HepG2 (cell line): ENCODE results near the gene TEX19. TPM values are rescaled to one million over a fixed set of nuclear protein-coding genes. Genes with fewer than 3 reads are reported as not detected.

Experiments
- BORCS8-MEF2B ChIP-seq: sonication (generic); formaldehyde crosslinking; IDR thresholded peaks from 2 replicates; pipeline ENCODE4 v1.8.0; 2022; ENCODE audit warnings: mild to moderate bottlenecking, missing genetic modification reagents
- CBFB ChIP-seq: sonication (generic); formaldehyde crosslinking; IDR thresholded peaks from 2 replicates; pipeline ENCODE4 v1.4.0; 2020; ENCODE audit warnings: missing genetic modification reagents
- CENPBD1 ChIP-seq: sonication (generic); formaldehyde crosslinking; IDR thresholded peaks from 2 replicates; pipeline ENCODE4 v1.8.0; 2022; ENCODE audit warnings: missing genetic modification reagents, low read depth, mild to moderate bottlenecking, borderline replicate concordance
- ELK4 ChIP-seq: sonication (generic); formaldehyde crosslinking; IDR thresholded peaks from 2 replicates; pipeline ENCODE4 v1.9.0; 2021; ENCODE audit warnings: missing genetic modification reagents, borderline replicate concordance
- GPN1 ChIP-seq: sonication (generic); formaldehyde crosslinking; IDR thresholded peaks from 2 replicates; pipeline ENCODE4 v1.5.1; 2020; ENCODE audit warnings: missing genetic modification reagents, borderline replicate concordance
- IKZF5 ChIP-seq: IDR thresholded peaks from 2 replicates; pipeline ENCODE4 v1.6.1; 2018; ENCODE audit warnings: missing genetic modification reagents, mild to moderate bottlenecking, missing compliant biosample characterization
- KDM2A ChIP-seq: sonication (generic); formaldehyde crosslinking; IDR thresholded peaks from 2 replicates; pipeline ENCODE4 v1.4.0; 2020; ENCODE audit warnings: low read depth, missing genetic modification reagents, borderline replicate concordance
- KLF11 ChIP-seq: IDR thresholded peaks from 2 replicates; pipeline ENCODE4 v1.6.1; 2016; ENCODE audit warnings: missing compliant biosample characterization
- KLF6 ChIP-seq: IDR thresholded peaks from 2 replicates; pipeline ENCODE4 v1.8.0; 2016; ENCODE audit warnings: missing biosample characterization, missing genetic modification reagents
- LBX2 ChIP-seq: sonication (generic); formaldehyde crosslinking; IDR thresholded peaks from 2 replicates; pipeline ENCODE4 v1.5.0; 2020; ENCODE audit warnings: missing genetic modification reagents, mild to moderate bottlenecking, borderline replicate concordance
- MAF1 ChIP-seq: sonication (generic); formaldehyde crosslinking; IDR thresholded peaks from 2 replicates; pipeline ENCODE4 v1.5.0; 2020; ENCODE audit warnings: missing genetic modification reagents, borderline replicate concordance
- MBD4 ChIP-seq: IDR thresholded peaks from 2 replicates; pipeline ENCODE4 v1.6.1; 2012; ENCODE audit warnings: low read length, inconsistent platforms, borderline replicate concordance
- MBNL3 ChIP-seq: fragments of 250-450 bp; sonication (Bioruptor Pico); conservative IDR thresholded peaks from 2 replicates; pipeline ENCODE4 v1.8.0; 2022; ENCODE audit warnings: mild to moderate bottlenecking, inconsistent platforms
- NFE2L1 ChIP-seq: sonication (generic); formaldehyde crosslinking; IDR thresholded peaks from 2 replicates; pipeline ENCODE4 v1.4.0; 2020; ENCODE audit warnings: missing genetic modification reagents, mild to moderate bottlenecking, borderline replicate concordance
- NFKBIZ ChIP-seq: IDR thresholded peaks from 2 replicates; pipeline ENCODE4 v1.6.1; 2018; ENCODE audit warnings: missing genetic modification reagents, missing compliant biosample characterization
- ZBTB26 ChIP-seq: IDR thresholded peaks from 2 replicates; pipeline ENCODE4 v1.6.1; 2016; ENCODE audit warnings: missing compliant biosample characterization, missing genetic modification reagents, borderline replicate concordance
- ZFP1 ChIP-seq: IDR thresholded peaks from 2 replicates; pipeline ENCODE4 v1.6.1; 2016
- ZMYM3 ChIP-seq: sonication (generic); formaldehyde crosslinking; IDR thresholded peaks from 2 replicates; pipeline ENCODE4 v1.5.1; 2020; ENCODE audit warnings: mild to moderate bottlenecking, missing genetic modification reagents
- ZNF275 ChIP-seq: sonication (generic); formaldehyde crosslinking; IDR thresholded peaks from 2 replicates; pipeline ENCODE4 v1.8.0; 2022; ENCODE audit warnings: missing genetic modification reagents, mild to moderate bottlenecking, inconsistent platforms, borderline replicate concordance
- ZNF333 ChIP-seq: sonication (generic); formaldehyde crosslinking; IDR thresholded peaks from 2 replicates; pipeline ENCODE4 v1.4.0; 2020; ENCODE audit warnings: mild to moderate bottlenecking, missing genetic modification reagents, borderline replicate concordance
- ZNF740 ChIP-seq: sonication (generic); formaldehyde crosslinking; IDR thresholded peaks from 2 replicates; pipeline ENCODE4 v1.4.0; 2020; ENCODE audit warnings: missing genetic modification reagents
- polyA plus RNA-seq, 8 experiments: library from polyadenylated mRNA; depleted of rRNA in 3 of 8; stranded (reverse) in 7 of 8; unstranded in 1 of 8; fragments of >200 nt; fragmentation: Illumina TruSeq in 4 of 8; extraction: Trizol in 4 of 8; gene quantifications; 2 replicates each; pipeline versions ENCODE4 v1.2.1 to v1.2.3, GENCODE V29; 2011 to 2016; ENCODE audit warnings: low read depth in 4 of 8, missing spikeins in 1 of 8, mixed read lengths in 1 of 8; ENCODE audit not compliant: insufficient read depth in 1 of 8
- total RNA-seq, 5 experiments: library from RNA; depleted of rRNA; stranded (reverse); fragments of >200 nt; fragmentation: Illumina TruSeq; extraction: Trizol; gene quantifications; 2 replicates each; pipeline ENCODE4 v1.2.3, GENCODE V29; 2016; ENCODE audit warnings: low read depth in 1 of 5
- TF ChIP-seq, protein P1 (sequence below): sonication (generic); formaldehyde crosslinking; IDR thresholded peaks from 2 replicates; pipeline ENCODE4 v1.4.0; 2020; ENCODE audit warnings: missing genetic modification reagents

TEX19 gene
- total and polyA plus RNA-seq, 2 of the 13 experiments (the other 11 are each of a cell fraction or from before 2014, with no cell fraction given): 1.3 to 6.0 TPM

DNA sequence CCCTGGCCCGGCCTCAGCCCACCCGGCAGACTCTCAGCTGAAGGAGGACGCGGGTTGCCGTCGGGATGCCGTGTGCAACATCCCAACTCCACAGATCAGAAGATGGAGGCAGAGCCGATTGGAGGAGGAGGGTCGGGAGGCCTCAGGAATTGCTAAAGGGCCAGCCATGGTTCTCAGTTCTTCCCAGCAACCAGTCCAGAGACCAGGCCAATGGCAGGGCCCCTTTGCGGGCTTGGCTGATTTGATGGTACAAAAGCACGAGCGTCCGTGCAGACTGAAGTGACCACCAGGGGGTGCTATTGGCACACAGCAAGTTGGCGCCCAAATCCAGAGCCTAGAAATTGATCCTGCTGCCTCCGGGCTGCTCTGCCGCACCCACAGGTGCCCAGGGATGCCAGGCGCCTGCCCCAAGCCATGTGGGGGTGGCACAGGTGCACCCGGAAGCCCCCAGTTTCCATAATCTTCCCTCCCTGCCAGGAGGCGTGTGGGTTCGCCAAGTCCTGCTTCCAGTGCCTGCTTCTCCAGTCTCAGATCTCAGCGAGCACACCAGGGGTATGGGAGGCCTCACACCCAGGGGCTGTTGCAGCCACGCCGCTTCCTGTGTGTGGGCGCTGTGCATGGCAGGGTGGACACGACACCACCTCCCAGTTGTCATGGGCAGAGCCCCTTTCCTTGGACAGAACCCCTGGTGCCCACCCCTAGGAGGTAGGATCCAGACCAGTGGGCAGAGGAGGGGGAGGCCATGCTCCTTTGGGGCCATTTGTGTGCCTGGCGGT lies 7.1 kb upstream of the TEX19 start (continued):
- TF ChIP-seq MBNL3: no peak
- no peak for TF ChIP-seq NFKBIZ (CRISPR knock-in tag)
- no peak for TF ChIP-seq MBD4
- TF ChIP-seq ELK4 (CRISPR knock-in tag): no peak
- TF ChIP-seq CBFB (CRISPR knock-in tag): no peak
- TF ChIP-seq GPN1 (CRISPR knock-in tag): 0 out of 2 replicates have a peak, but pooled peaks have one; percentile 54
- peak; percentile 65; the same call in 1 of the 2 replicates for TF ChIP-seq LBX2
- peak; percentile 71 for TF ChIP-seq IKZF5 (CRISPR knock-in tag)
- TF ChIP-seq ZBTB26 (CRISPR knock-in tag): peak; percentile 37; the same call in 1 of the 2 replicates
- no peak for TF ChIP-seq MAF1
- TF ChIP-seq KLF6: no peak
- TF ChIP-seq NFE2L1 (CRISPR knock-in tag): 0 out of 2 replicates have a peak, but pooled peaks have one; percentile 3
- TF ChIP-seq ZMYM3 (CRISPR knock-in tag): no peak
- no peak; the same call in 1 of the 2 replicates for TF ChIP-seq KDM2A
- TF ChIP-seq, protein P1, sequence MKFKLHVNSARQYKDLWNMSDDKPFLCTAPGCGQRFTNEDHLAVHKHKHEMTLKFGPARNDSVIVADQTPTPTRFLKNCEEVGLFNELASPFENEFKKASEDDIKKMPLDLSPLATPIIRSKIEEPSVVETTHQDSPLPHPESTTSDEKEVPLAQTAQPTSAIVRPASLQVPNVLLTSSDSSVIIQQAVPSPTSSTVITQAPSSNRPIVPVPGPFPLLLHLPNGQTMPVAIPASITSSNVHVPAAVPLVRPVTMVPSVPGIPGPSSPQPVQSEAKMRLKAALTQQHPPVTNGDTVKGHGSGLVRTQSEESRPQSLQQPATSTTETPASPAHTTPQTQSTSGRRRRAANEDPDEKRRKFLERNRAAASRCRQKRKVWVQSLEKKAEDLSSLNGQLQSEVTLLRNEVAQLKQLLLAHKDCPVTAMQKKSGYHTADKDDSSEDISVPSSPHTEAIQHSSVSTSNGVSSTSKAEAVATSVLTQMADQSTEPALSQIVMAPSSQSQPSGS (CRISPR knock-in tag): peak; percentile 58
- peak; percentile 77; the same call in 1 of the 2 replicates for TF ChIP-seq ZNF333
- TF ChIP-seq ZNF275 (CRISPR knock-in tag): no peak
- TF ChIP-seq ZFP1 (CRISPR knock-in tag): no peak
- no peak; the same call in 1 of the 2 replicates for TF ChIP-seq BORCS8-MEF2B (CRISPR knock-in tag)
- peak; percentile 71 for TF ChIP-seq KLF11 (CRISPR knock-in tag)
- no peak for TF ChIP-seq CENPBD1 (CRISPR knock-in tag)
- no peak for TF ChIP-seq ZNF740
